Fibroblast of skin of abdomen (primary cell): ENCODE data around the gene ZFAND3.
"Not testable (repeated sequence)": the region's sequence is repeated elsewhere in the genome, so short reads cannot be mapped to it uniquely, and the experiment has no call there.

Experiments used
- DNase-seq: peaks from one replicate; pipeline ENCODE4 v3.0.0-alpha.2; 2013

ZFAND3 gene

DNA sequence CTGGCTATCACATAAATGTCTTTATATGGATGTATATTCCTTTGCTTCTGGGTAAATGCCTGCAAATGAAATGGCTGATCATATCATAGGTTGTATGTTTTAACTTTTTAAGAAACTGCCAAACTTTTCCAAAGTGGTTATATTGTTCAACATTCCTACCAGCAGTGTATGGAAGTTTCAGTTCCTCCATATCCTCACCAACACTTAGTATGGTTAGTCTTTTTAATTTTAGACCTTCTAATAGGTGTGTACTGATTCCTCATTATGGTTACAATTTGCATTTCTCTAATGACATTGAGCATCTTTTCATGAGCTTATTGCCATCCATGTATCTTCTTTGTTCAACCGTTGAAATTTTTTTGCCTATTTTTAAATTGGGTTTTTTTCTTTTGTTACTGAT is 155.4 kb downstream of the ZFAND3 start:
- DNase-seq = no peak

DNA sequence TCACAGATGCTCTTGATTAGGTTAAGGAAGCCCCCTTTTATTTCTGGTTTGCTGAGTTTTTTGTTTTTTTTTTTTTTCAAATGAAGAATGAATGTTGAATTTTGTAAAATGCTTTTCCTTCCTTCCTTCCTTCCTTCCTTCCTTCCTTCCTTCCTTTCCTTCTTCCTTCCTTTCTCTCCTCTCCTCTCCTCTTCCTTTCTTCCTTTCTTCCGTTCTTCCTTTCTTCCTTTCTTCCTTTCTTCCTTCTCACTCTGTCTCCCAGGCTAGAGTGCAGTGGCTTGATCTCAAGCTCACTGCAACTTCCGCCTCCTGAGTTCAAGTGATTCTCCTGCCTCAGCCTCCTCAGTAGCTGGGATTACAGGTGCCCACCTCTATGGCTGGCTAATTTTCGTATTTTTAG is 158.2 kb downstream of the ZFAND3 start:
- DNase-seq = no peak

- no peak for DNase-seq
These were observed 160.1 kb downstream of the ZFAND3 start for GRCh38 chr6:37979392-37980221.

DNA sequence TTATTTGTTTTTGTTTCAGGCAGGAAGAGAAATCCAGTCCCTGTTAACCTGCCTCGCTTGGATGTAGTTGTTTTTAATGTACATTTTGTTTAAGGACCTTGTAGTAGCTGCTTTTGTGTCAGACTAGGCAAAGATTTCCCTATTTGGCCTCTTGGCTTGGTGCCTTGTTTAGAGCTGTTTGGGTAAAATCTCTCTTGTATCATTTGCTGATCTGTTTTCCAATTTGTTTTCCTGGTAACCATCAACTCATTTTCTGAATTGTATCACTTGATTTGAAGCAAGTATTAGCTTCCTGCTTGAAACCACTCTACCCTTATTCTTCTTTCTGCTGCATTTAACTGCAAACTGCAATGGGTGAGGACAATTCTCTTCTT is 160.7 kb downstream of the ZFAND3 start:
- DNase-seq = no peak

DNA sequence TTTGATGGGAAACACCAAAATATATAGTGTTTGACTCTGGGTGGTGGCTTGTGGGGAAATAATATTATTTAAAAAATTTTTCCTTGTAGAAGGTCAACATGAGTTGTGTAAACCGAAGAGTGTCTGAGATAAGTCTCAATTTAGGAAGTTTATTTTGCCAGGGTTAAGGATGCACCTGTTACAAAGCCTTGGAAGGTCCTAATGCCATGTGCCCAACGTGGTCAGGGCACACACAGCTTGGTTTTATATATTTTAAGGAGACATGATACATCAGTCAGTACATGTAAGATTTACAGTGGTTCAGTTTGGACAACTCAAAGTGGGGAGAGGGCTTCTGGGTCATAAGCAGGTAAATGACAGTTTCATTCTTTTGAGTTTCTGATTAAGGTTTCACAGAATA is 162.1 kb downstream of the ZFAND3 start:
- no peak for DNase-seq

DNA sequence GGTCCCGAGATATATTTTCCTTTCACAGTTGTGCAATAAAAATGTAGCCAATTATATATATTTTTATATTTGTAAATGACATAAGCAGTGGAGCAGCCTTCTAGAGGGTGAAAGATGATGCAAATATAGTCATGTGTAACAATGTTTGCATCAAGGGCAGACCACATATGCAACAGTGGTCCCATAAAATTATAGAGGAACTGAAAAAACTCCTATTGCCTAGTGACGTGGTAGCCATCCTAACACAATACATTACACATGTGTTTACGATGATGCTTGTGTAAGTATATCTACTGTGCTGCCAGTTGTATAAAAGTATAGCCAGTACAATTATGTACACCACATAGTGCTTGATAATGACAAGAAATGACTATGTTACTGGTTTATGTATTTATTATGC is 162.8 kb downstream of the ZFAND3 start:
- no peak for DNase-seq

DNA sequence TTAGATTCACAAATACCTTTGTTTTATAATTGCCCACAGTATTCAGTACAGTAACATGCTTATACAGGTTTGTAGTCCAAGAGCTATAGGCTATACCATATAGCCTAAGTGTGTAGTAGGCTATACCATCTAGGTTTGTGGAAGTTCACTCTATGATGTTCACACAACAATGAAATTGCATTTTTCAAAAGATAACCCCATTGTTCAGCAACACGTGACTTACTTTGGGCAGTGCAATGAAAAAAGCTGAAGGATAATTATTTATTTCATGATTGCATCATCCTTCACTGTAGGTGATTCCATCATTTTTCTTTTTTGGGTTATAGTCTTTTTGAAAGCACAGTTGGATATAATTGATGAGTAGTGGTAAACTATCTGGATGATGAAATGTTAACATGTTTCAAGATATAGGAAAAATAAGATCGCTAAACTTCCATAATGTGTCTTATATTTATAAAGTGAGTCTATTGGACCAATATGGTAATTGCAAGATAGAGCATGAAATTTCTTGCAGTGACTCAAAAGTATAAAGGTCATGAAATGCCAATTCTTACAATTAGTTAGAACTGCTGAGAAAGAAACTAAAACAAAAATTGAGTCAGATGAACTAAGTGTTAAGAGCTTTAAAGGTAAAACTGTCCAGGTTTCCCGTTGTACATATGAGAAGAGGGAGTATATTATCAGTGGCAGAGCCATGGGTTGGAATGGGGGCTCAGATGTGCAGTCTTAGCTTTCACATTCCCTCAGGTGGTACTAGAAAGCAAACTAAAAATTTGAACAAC is 164.4 kb downstream of the ZFAND3 start:
- no peak for DNase-seq

DNA sequence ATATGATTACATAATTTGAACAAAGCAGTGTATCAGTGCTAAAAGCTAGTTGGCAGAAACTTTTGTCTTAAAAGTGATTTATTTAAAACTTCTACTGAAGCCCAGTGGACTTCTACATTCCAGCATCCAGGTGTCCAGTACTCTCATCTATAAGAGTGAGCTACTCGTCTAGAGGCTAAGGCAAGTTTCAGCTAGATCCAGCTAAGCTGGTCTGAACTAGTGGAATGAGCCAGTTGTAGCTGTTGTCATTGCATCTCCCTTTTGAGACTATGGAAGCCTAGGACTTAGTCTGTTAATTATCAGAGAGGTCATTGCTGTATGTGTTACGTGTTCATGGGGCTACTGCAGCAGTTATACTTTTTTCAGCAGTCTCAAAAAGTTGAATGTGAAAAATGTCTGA is 165.1 kb downstream of the ZFAND3 start:
- DNase-seq = no peak

DNA sequence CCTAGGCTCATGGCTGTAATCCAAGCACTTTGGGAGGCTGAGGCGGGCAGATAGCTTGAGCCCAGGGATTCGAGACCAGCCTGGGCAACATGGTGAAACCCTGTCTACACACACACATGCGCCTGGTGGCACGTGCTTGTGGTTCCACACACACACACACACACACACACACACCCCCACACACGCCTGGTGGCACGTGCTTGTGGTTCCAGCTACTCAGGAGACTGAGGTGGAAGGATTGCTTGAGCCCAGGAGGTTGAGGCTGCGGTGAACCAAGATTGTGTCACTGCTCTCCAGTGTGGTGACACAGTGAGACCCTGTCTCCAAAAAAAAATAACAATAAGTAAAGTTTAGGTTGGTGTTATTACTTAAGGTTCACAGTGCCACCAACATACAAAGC is 165.8 kb downstream of the ZFAND3 start:
- DNase-seq = no peak

- DNase-seq = peak; percentile 54
These were observed 167.5 kb downstream of the ZFAND3 start for GRCh38 chr6:37987018-37987417.

GRCh38 chr6:37987559-37987958 is 168.0 kb downstream of the ZFAND3 start:
- DNase-seq = no peak

- DNase-seq = peak; percentile 43
These were observed 168.6 kb downstream of the ZFAND3 start for GRCh38 chr6:37988127-37988526.

GRCh38 chr6:37988696-37989095 is 169.2 kb downstream of the ZFAND3 start:
- peak; percentile 48 for DNase-seq

DNA sequence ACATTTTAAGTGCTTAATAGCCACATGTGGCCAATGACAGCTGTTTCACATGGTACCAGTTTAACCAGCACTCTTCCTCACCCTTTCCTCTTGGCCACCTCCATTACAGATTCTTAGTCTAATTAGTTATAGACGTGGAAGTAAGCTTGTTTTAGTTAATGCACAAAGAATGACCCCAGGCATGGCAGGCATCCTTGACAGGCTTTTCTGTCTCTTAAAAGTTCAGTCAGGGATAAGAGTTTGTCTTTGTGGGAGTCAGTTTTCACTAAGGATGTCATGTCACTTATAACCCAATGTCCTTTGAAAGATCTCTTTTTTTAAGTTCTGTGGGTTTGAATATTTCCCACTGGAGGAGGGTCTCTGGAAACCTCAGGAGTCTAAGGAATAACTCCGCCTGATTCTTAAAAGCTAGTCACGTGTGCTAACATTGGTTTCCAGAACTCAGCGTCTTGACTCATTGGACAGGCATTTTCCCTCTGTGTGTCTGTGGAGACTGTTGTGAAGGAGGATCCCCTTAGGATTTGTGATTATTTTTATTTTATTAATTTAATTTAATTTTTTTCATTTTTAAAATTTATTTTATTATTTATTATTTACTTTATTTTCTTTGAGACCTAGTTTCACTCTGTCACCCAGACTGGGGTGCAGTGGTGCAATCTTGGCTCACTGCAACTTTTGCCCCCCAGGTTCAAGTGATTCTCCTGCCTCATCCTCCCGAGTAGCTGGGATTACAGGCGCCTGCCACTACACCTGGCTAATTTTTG is 171.4 kb downstream of the ZFAND3 start:
- DNase-seq = peak; percentile 92

DNA sequence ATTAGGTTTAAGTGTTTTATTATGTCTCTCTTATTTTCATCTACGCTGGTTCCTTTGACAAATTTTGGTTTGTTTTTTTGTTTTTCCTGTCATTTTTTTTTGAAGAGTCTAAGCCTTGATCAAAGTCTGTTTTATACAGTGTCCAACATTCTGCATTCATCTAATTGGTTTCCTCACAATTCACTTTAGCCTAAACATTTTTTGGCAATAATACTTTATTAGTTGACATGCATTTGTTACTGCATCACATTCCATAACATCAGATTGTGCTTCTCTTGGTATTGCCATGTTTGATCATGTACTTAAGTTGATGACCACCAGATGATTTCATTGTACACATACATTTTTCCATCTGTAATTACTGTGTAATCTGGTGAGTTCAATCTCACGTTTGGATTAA is 173.2 kb downstream of the ZFAND3 start:
- DNase-seq = no peak

DNA sequence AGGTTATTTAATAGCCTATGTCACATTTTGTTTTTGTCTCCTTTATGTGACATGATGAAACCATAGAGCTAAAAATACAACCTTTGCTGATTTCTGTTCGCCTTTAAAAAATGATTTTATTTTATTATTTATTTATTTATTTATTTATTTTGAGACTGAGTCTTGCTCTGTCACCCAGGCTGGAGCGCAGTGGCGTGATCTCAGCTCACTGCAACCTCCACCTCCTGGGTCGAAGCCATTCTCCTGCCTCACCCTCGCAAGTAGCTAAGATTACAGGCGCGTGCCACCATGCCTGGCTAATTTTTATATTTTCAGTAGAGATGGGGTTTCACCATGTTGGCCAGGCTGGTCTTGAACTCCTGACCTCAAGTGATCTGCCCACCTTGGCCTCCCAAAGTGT is 173.7 kb downstream of the ZFAND3 start:
- DNase-seq = not testable (repeated sequence)

DNA sequence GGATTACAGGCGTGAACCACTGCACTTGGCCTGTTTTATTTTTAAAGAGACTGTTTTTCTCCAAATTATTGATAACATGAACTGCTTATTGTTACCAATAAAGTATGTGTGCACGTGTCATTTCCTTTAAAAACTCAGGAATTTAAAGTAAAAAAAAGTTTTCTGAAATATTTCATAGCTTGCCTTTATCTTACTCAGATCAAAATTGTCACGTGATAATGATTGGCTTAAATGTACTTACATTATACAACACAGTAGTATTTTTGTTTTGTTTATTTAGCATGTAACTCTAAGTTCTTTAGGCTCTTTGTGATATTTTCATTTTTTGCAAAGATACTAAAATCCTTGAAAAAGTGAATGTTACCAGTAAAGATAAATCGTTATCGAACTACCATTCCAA is 174.1 kb downstream of the ZFAND3 start:
- DNase-seq = no peak

DNA sequence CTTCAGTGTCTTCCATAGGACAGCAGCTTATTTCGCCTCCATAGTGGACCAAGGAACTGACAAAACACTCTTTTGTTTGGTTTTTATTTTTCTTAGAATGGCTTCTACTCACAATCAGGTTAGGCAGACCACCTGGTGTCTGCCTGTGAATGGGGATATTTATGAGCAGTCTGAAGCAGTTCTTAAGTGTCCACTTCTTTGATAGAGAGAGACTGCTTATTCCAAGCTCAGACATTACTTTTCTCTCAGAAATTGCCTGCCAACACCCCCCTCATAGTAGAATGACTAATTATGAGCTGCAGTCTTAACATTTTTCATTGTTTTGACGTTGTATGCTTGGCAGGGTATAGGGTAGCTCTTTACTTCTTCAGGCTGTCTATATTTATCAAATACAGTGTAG is 174.7 kb downstream of the ZFAND3 start:
- DNase-seq = peak; percentile 56

- DNase-seq = no peak
These were observed 178.8 kb downstream of the ZFAND3 start for GRCh38 chr6:37998366-37998765.

DNA sequence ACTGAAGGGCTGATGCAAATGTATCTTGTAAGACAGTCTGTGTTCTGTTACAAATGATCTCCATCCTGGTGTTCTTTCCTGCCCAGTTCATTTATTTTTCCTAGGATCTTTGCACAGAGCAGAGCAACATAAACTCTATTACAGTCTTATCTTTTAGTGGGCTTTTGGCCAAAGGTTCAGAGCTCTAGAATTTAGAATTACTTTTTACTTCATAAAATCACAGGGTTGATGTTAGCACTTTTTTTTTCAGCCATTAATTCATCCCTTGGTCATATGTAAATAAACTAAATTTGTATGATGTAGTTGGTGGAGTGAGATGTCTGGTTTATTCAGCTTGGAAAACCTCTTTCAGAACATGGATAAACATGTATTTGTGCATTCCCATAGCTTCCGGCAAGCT is 181.9 kb downstream of the ZFAND3 start:
- no peak for DNase-seq

DNA sequence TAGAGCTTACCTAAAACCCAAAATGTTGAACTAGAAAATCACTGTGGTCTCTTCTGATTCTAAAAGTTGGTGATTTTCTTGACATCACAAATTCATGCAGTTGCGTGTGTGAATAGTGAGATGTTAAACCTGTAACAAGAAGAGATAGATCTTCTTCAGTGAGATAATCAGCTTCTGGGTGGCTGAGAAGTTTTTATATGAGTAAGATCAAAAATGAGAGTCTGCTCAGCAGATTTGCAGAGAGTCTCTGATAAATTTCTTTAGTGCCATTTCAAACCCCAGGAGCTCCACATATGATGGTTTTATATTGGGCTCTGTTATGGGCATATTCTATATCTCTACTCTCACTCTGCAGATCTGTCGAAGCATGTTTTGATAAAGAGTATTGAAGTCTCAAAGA is 185.4 kb downstream of the ZFAND3 start:
- no peak for DNase-seq

DNA sequence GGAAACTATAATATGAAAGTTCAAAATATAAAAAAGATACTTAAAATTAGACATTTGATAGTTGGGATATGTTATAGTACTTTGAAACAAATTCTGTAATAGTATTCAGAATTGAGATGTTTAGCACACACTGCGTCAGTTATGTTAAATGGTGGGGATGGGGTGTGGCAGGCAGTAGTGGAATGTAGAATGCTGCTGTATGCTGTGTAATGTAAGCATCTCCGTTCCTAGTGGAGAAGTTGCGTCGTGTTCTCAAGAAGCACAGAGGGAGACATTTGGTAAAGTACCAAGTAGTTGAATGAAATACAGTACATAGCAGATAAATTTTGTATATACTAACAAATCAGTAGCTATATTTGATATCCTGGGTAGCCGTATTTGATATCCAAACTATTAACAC is 192.4 kb downstream of the ZFAND3 start:
- DNase-seq = no peak

DNA sequence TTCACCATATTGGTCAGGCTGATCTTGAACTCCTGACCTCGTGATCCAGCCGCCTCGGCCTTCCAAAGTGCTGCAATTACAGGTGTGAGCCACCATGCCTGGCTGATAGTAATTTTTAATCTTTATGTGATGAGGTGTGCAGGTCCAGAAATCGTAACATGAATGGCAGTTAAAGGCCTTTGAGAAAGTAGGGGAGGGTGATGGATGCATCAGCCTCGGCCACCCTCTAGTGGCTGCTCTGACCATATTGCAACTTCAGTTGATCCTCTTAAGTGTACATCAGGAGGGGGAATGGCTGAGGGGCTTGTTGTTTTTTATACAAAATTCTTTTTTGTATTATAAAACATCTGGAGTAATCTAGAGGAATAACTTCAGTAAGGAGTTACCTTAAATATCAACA is 193.0 kb downstream of the ZFAND3 start:
- DNase-seq = peak; percentile 52
